Fibroblast of mammary gland (primary cell): ENCODE data around the gene WDR45.

Source experiments
- DNase-seq: peaks from one replicate; pipeline ENCODE4 v3.0.0-alpha.2; 2010; ENCODE audit warnings: low read depth
- H3K4me3 ChIP-seq: 2 replicates; pipeline ENCODE4 v1.5.1; 2011; ENCODE audit warnings: low read depth, mild to moderate bottlenecking, low read length, moderate library complexity; ENCODE audit not compliant: control insufficient read depth
- TF ChIP-seq, protein P1 (sequence below): conservative IDR thresholded peaks from 2 replicates; pipeline ENCODE4 v1.5.1; 2011; ENCODE audit warnings: low read depth, low read length, inconsistent platforms; ENCODE audit not compliant: control insufficient read depth, insufficient read depth

WDR45 gene

DNA sequence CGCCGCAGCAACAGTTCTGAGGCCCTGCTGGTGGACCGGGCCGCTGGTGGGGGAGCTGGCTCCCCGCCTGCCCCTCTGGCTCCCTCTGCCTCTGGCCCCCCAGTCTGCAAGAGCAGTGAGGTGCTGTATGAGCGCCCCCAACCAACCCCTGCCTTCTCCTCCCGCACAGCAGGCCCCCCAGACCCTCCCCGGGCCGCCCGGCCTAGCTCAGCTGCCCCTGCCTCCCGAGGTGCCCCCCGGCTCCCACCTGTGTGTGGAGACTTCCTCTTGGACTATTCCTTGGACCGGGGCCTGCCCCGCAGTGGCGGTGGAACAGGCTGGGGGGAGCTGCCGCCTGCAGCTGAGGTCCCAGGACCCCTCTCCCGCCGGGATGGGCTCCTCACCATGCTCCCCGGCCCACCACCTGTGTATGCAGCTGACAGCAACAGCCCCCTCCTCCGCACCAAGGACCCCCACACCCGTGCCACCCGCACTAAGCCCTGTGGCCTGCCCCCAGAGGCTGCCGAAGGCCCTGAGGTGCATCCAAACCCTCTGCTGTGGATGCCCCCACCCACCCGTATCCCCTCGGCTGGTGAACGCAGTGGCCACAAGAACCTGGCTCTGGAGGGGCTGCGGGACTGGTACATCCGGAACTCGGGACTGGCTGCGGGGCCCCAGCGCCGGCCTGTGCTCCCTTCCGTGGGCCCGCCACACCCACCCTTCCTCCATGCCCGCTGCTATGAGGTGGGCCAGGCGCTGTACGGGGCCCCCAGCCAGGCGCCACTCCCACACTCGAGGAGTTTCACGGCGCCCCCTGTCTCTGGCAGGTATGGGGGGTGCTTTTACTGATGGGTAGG is 12.2 kb downstream of the WDR45 start:
- TF ChIP-seq, protein P1, sequence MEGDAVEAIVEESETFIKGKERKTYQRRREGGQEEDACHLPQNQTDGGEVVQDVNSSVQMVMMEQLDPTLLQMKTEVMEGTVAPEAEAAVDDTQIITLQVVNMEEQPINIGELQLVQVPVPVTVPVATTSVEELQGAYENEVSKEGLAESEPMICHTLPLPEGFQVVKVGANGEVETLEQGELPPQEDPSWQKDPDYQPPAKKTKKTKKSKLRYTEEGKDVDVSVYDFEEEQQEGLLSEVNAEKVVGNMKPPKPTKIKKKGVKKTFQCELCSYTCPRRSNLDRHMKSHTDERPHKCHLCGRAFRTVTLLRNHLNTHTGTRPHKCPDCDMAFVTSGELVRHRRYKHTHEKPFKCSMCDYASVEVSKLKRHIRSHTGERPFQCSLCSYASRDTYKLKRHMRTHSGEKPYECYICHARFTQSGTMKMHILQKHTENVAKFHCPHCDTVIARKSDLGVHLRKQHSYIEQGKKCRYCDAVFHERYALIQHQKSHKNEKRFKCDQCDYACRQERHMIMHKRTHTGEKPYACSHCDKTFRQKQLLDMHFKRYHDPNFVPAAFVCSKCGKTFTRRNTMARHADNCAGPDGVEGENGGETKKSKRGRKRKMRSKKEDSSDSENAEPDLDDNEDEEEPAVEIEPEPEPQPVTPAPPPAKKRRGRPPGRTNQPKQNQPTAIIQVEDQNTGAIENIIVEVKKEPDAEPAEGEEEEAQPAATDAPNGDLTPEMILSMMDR = no peak
- DNase-seq = no peak
- no peak overlapping the region for H3K4me3 ChIP-seq

GRCh38 chrX:49066690-49067089 is 13.0 kb downstream of the WDR45 start:
- no peak overlapping the region for H3K4me3 ChIP-seq
- TF ChIP-seq, protein P1 = no peak
- DNase-seq = no peak

DNA sequence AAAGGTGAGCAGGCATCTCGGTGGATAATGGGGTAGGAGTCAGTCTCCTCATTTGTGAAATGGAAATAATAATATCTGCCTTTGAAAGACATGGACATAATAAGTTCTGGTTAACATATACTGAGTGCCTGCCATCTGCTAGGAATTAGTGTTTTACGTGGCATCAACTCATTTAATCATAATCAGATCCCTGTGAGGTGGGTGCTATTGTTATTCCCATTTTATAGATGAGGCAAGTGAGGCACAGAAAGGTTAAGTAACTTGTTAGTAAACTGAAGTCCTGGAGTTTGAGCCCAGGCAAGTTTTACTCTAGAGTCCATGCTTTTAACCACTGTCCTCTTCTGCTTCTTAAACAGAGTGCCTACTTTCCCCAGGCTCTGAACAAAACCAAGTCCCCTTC is 13.4 kb downstream of the WDR45 start:
- no peak for DNase-seq
- TF ChIP-seq, protein P1 = no peak
- H3K4me3 ChIP-seq = no peak overlapping the region

DNA sequence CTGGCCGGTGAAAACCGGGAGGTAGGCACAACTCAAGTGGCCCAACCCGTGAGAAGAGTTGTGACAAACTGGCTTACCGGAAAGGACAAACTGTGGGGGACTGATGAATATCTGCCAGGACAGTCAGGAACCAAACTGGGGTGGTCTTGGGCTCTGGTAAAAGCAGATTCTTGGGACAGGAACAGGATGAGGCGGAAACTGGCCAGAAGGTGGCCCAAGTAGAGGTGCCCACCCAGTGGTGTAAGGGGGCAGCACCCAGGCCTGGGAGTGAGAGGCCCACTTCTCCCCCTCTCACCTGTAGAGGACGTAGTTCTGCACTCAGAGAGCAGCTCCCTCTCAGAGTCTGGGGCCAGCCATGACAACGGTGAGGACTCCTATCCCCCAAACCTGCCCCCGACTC is 15.0 kb downstream of the WDR45 start:
- TF ChIP-seq, protein P1 = no peak
- DNase-seq = no peak

DNA sequence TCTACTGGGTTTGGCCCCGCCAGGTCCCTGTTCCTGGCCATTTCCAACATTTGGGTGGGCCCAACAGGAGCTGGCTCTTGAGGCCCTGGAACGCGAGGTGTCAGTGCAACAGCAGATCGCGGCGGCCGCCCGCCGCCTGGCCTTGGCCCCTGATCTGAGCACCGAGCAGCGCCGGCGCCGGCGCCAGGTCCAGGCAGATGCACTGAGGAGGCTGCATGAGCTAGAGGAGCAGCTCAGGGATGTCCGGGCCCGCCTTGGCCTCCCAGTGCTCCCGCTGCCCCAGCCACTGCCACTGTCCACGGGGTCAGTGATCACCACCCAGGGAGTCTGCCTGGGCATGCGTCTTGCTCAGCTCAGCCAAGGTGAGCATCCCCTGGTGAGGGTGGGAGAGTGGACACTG is 15.4 kb downstream of the WDR45 start:
- TF ChIP-seq, protein P1 = no peak
- DNase-seq = no peak
- no peak overlapping the region for H3K4me3 ChIP-seq

More for the DNA sequence above, 15.0 kb downstream of the WDR45 start:
- H3K4me3 ChIP-seq = no peak overlapping the region

DNA sequence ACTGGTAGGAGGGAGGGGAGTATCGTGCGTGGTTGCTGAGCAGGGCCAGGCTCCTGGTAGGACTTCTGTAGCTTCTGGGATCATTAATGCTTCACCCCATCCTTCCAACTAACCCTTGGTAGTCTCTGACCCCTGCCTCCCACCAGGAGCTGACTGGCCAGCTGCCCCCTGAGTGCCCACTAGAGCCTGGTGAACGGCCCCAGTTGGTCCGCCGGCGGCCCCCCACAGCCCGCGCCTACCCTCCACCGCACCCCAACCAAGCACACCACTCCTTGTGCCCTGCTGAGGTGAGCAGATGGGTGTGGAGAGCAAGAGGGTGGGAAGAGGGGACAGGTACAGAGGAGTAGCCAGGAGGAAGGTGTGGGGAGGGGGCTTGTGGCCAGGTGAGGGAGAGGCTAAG is 16.0 kb downstream of the WDR45 start:
- DNase-seq = no peak
- no peak overlapping the region for H3K4me3 ChIP-seq
- TF ChIP-seq, protein P1 = no peak
